GM12878 (cell line): ENCODE measurements around the gene PRPF40B. TPM values are rescaled to one million over a fixed set of nuclear protein-coding genes. Genes with fewer than 3 reads are reported as not detected.

Experiments used
- ASH2L ChIP-seq: fragments of 300-600, 200-600 bp; sonication (generic); IDR thresholded peaks from 2 replicates; pipeline ENCODE4 v1.6.1; 2017; ENCODE audit warnings: low read depth, mild to moderate bottlenecking, borderline replicate concordance
- BHLHE40 ChIP-seq, 2 experiments: fragments of 450-650 bp in 1 of 2; IDR thresholded peaks; 2 replicates each; pipeline ENCODE4 v1.6.1; 2011 to 2017; ENCODE audit warnings: low read depth in 2 of 2, borderline replicate concordance in 1 of 2, improper control_type of control experiment in 1 of 2, low read length in 1 of 2, mild to moderate bottlenecking in 1 of 2
- CREM ChIP-seq: IDR thresholded peaks from 2 replicates; pipeline ENCODE4 v1.6.1; 2014; ENCODE audit warnings: antibody characterized with exemption, low read depth
- HCFC1 ChIP-seq: fragments of 150-350 bp; IDR thresholded peaks from 2 replicates; pipeline ENCODE4 v1.6.1; 2014; ENCODE audit warnings: low read length
- HDGF ChIP-seq: fragments of 450-650 bp; IDR thresholded peaks from 2 replicates; pipeline ENCODE4 v1.6.1; 2016; ENCODE audit warnings: antibody characterized with exemption
- IKZF2 ChIP-seq, 2 experiments: fragments of 450-650 bp; IDR thresholded peaks; 2 replicates each; pipeline ENCODE4 v1.6.1; 2017; ENCODE audit warnings: mild to moderate bottlenecking in 2 of 2, moderate library complexity in 2 of 2
- KAT2A ChIP-seq: conservative IDR thresholded peaks from 2 replicates; pipeline ENCODE4 v1.6.1; 2011; ENCODE audit warnings: low read depth, low read length; ENCODE audit not compliant: control insufficient read depth
- MTA3 ChIP-seq: IDR thresholded peaks from 2 replicates; pipeline ENCODE4 v1.6.1; 2012; ENCODE audit warnings: low read length, inconsistent platforms, borderline replicate concordance
- NR2C2 ChIP-seq: IDR thresholded peaks from 2 replicates; pipeline ENCODE4 v1.6.1; 2011; ENCODE audit warnings: borderline replicate concordance, low read depth; ENCODE audit not compliant: control insufficient read depth, insufficient read length
- NR2F1 ChIP-seq: fragments of 450-650 bp; conservative IDR thresholded peaks from 2 replicates; pipeline ENCODE4 v1.6.1; 2017; ENCODE audit warnings: mild to moderate bottlenecking
- PAX5 ChIP-seq: IDR thresholded peaks from 2 replicates; pipeline ENCODE4 v1.6.1; 2011; ENCODE audit warnings: low read depth, low read length, borderline replicate concordance
- PML ChIP-seq: IDR thresholded peaks from 2 replicates; pipeline ENCODE4 v1.6.1; 2012; ENCODE audit warnings: low read length, inconsistent platforms
- POLR2AphosphoS5 ChIP-seq: IDR thresholded peaks from 2 replicates; pipeline ENCODE4 v1.6.1; 2011; ENCODE audit warnings: mild to moderate bottlenecking, low read length, inconsistent platforms
- RUNX3 ChIP-seq: IDR thresholded peaks from 2 replicates; pipeline ENCODE4 v1.6.1; 2012; ENCODE audit warnings: low read length, inconsistent platforms
- SP1 ChIP-seq: IDR thresholded peaks from one replicate; pipeline ENCODE4 v1.6.1; 2011; ENCODE audit warnings: low read depth, low read length
- SPI1 ChIP-seq: IDR thresholded peaks from 2 replicates; pipeline ENCODE4 v1.6.1; 2011; ENCODE audit warnings: low read depth, mild to moderate bottlenecking, low read length, moderate library complexity, borderline replicate concordance; ENCODE audit not compliant: insufficient read depth
- SRF ChIP-seq, 2 experiments: IDR thresholded peaks; 2 replicates each; pipeline ENCODE4 v1.6.1; 2011; ENCODE audit warnings: low read depth in 2 of 2, low read length in 2 of 2, mild to moderate bottlenecking in 1 of 2, moderate library complexity in 1 of 2
- TAF1 ChIP-seq: IDR thresholded peaks from 2 replicates; pipeline ENCODE4 v1.6.1; 2011; ENCODE audit warnings: mild to moderate bottlenecking, low read depth, low read length, borderline replicate concordance
- TCF7 ChIP-seq: IDR thresholded peaks from 2 replicates; pipeline ENCODE4 v1.6.1; 2014; ENCODE audit warnings: antibody characterized with exemption, borderline replicate concordance
- YY1 ChIP-seq: IDR thresholded peaks from 2 replicates; pipeline ENCODE4 v1.6.1; 2011; ENCODE audit warnings: low read depth, mild to moderate bottlenecking, low read length
- polyA plus RNA-seq, 11 experiments: library from polyadenylated mRNA; depleted of rRNA in 4 of 11; unstranded in 6 of 11; stranded (reverse) in 5 of 11; fragments of >200 nt; fragmentation: Nextera tagmentation in 4 of 11; fragmentation: Illumina TruSeq in 1 of 11; extraction: Ambion mirVana in 4 of 11; extraction: Trizol in 1 of 11; gene quantifications; 1 replicate in 1 of 11; 2 replicates in 10 of 11; pipeline versions ENCODE4 v1.2.1 to v1.2.3, GENCODE V29; 2011 to 2016; ENCODE audit warnings: inconsistent platforms in 2 of 11, missing spikeins in 2 of 11, low read depth in 1 of 11
- total RNA-seq, 4 experiments: library from RNA; depleted of rRNA in 3 of 4; stranded (reverse); fragments of >200 nt in 3 of 4; fragmentation: Illumina TruSeq in 1 of 4; extraction: Trizol in 1 of 4; gene quantifications; 2 replicates each; pipeline versions ENCODE4 v1.2.1 to v1.2.3, GENCODE V29; 2013 to 2021
- TF ChIP-seq, protein P1 (sequence below): fragments of 450-650 bp; IDR thresholded peaks from 2 replicates; pipeline ENCODE4 v1.6.1; 2017; ENCODE audit warnings: borderline replicate concordance
- TF ChIP-seq, protein P2 (sequence below): IDR thresholded peaks from 2 replicates; pipeline ENCODE4 v1.6.1; 2012; ENCODE audit warnings: low read depth, low read length, improper control_type of control experiment
- TF ChIP-seq, protein P3 (sequence below): IDR thresholded peaks from 2 replicates; pipeline ENCODE4 v1.6.1; 2011; ENCODE audit warnings: borderline replicate concordance, low read depth, mild to moderate bottlenecking, moderate library complexity, mixed read lengths, low read length; ENCODE audit not compliant: insufficient read depth; ENCODE audit errors: extremely low read length
- TF ChIP-seq, protein P4 (sequence below): IDR thresholded peaks from 2 replicates; pipeline ENCODE4 v1.6.1; 2011; ENCODE audit warnings: low read depth, mild to moderate bottlenecking, low read length, moderate library complexity, borderline replicate concordance; ENCODE audit errors: extremely low read depth
- TF ChIP-seq, protein P5 (sequence below): fragments of 450-650 bp; IDR thresholded peaks from 2 replicates; pipeline ENCODE4 v1.6.1; 2016; ENCODE audit warnings: mild to moderate bottlenecking

Gene PRPF40B
- total and polyA plus RNA-seq, 10 of the 15 experiments (the other 5 are each of a cell fraction or from before 2014, with no cell fraction given): 0.31 to 17.9 (median 7.3) TPM

DNA sequence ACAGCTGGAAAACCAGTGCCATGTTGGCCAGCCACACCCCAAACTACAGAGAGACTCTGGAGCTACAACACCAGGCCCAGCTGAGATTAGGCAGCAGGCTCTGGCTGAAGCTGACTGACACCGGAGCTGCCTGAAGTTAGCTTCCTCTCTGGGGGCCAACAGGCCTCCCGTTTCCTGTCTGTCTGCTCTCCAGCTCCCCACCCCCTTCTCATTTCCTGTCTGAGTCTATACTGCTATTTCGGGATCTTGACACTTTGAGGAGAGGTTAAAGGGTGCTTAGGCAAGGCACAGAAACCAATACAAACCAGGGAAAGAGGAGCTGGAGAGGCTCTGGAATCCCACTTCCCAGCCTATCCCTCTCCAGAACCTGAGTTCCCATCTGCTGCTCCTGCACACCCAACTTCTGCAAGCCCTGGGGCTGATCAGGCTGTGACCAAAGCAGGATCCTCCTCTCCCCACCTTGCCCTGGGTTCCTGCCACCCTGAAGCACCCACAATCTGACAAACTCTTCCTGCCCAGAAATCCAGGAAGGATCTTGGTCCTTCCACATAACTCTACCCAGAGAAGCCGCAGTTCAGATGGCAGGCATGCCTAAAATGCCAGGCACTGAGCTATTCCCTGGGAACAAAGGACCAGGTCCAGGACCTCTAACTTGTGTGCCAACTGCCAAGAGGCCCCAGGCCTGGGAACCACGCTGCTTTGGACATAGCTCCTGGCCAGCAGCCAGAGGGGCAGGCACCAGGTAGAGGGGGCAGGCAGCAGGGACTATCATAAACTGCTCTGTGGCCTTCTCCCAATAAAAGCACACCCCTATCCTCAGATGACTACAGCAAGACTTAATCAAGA, 39.9 kb downstream of the PRPF40B start (continued):
- TF ChIP-seq, protein P1, sequence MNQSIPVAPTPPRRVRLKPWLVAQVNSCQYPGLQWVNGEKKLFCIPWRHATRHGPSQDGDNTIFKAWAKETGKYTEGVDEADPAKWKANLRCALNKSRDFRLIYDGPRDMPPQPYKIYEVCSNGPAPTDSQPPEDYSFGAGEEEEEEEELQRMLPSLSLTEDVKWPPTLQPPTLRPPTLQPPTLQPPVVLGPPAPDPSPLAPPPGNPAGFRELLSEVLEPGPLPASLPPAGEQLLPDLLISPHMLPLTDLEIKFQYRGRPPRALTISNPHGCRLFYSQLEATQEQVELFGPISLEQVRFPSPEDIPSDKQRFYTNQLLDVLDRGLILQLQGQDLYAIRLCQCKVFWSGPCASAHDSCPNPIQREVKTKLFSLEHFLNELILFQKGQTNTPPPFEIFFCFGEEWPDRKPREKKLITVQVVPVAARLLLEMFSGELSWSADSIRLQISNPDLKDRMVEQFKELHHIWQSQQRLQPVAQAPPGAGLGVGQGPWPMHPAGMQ: no peak
- TF ChIP-seq MTA3: peak; percentile 90; the same call in 1 of the 2 replicates
- peak; percentile 81 for TF ChIP-seq PML
- TF ChIP-seq, protein P2, sequence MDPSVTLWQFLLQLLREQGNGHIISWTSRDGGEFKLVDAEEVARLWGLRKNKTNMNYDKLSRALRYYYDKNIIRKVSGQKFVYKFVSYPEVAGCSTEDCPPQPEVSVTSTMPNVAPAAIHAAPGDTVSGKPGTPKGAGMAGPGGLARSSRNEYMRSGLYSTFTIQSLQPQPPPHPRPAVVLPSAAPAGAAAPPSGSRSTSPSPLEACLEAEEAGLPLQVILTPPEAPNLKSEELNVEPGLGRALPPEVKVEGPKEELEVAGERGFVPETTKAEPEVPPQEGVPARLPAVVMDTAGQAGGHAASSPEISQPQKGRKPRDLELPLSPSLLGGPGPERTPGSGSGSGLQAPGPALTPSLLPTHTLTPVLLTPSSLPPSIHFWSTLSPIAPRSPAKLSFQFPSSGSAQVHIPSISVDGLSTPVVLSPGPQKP: 0 out of 2 replicates have a peak, but pooled peaks have one; percentile 45
- peak; percentile 72; the same call in 1 of the 2 replicates for TF ChIP-seq PAX5
- TF ChIP-seq BHLHE40 (IDR thresholded peaks at IDR 0.05; ENCODE audit: borderline replicate concordance in 1 of 2, low read depth in 2 of 2, low read length in 1 of 2): 0 out of 4 replicates have a peak, but pooled peaks of 1 of the 2 experiments have one; percentile 48
- peak; percentile 71 for TF ChIP-seq RUNX3
- TF ChIP-seq SPI1: peak; percentile 80
- peak; percentile 28; the same call in 1 of the 2 replicates for TF ChIP-seq HCFC1
- TF ChIP-seq SRF (IDR thresholded peaks at IDR 0.05; ENCODE audit: low read depth in 2 of 2, low read length in 2 of 2): 0 out of 4 replicates have a peak, but pooled peaks of 1 of the 2 experiments have one; percentile 11
- TF ChIP-seq, protein P3, sequence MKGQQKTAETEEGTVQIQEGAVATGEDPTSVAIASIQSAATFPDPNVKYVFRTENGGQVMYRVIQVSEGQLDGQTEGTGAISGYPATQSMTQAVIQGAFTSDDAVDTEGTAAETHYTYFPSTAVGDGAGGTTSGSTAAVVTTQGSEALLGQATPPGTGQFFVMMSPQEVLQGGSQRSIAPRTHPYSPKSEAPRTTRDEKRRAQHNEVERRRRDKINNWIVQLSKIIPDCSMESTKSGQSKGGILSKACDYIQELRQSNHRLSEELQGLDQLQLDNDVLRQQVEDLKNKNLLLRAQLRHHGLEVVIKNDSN: no peak
- TF ChIP-seq TAF1: peak; percentile 70; the same call in 1 of the 2 replicates
- TF ChIP-seq POLR2AphosphoS5: peak; percentile 86
- TF ChIP-seq SP1: peak; percentile 93
- TF ChIP-seq NR2F1: peak; percentile 89
- peak; percentile 28 for TF ChIP-seq NR2C2
- peak; percentile 91 to 94 for TF ChIP-seq IKZF2 (IDR thresholded peaks at IDR 0.05)
- TF ChIP-seq TCF7: no peak
- peak; percentile 97; the same call in 1 of the 2 replicates for TF ChIP-seq ASH2L
- TF ChIP-seq, protein P4, sequence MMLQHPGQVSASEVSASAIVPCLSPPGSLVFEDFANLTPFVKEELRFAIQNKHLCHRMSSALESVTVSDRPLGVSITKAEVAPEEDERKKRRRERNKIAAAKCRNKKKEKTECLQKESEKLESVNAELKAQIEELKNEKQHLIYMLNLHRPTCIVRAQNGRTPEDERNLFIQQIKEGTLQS: no peak
- TF ChIP-seq, protein P5, sequence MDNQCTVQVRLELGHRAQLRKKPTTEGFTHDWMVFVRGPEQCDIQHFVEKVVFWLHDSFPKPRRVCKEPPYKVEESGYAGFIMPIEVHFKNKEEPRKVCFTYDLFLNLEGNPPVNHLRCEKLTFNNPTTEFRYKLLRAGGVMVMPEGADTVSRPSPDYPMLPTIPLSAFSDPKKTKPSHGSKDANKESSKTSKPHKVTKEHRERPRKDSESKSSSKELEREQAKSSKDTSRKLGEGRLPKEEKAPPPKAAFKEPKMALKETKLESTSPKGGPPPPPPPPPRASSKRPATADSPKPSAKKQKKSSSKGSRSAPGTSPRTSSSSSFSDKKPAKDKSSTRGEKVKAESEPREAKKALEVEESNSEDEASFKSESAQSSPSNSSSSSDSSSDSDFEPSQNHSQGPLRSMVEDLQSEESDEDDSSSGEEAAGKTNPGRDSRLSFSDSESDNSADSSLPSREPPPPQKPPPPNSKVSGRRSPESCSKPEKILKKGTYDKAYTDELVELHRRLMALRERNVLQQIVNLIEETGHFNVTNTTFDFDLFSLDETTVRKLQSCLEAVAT: peak; percentile 42; the same call in 1 of the 2 replicates
- TF ChIP-seq CREM: peak; percentile 90
- TF ChIP-seq KAT2A: no peak
- TF ChIP-seq HDGF: peak; percentile 69; the same call in 1 of the 2 replicates
- 0 out of 2 replicates have a peak, but pooled peaks have one; percentile 24 for TF ChIP-seq YY1
